Fibroblast of skin of abdomen (primary cell): ENCODE measurements around the gene SLC2A11.
"Not testable (repeated sequence)": the region's sequence is repeated elsewhere in the genome, so short reads cannot be mapped to it uniquely, and the experiment has no call there.

ENCODE experiments used
- DNase-seq: peaks from one replicate; pipeline ENCODE4 v3.0.0-alpha.2; 2013

Gene SLC2A11

DNA sequence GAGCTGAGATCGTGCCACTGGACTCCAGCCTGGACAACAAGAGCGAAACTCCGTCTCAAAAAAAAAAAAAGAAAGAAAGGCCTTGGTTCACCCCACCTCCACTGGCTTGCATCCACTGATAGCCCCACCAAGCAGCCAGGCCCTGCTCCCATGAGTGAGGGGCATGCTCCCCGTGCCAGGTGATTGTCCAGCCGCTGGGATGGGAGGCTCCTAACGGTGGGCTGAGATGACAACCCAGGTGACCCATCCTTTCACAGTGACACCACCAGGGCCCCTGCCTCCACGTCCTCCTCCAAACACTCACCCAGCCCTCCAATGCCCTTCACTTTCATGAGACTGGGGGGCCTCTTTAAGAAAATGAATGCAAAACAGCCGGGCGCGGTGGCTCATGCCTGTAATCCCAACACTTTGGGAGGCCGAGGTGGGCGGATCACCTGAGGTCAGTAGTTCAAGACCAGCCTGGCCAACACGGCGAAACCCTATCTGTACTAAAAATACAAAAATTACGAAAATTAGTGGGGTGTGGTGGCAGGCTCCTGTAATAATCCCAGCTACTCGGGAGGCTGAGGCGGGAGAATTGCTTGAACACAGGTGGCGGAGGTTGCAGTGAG, 10.3 kb upstream of the SLC2A11 start:
- DNase-seq: no peak

DNA sequence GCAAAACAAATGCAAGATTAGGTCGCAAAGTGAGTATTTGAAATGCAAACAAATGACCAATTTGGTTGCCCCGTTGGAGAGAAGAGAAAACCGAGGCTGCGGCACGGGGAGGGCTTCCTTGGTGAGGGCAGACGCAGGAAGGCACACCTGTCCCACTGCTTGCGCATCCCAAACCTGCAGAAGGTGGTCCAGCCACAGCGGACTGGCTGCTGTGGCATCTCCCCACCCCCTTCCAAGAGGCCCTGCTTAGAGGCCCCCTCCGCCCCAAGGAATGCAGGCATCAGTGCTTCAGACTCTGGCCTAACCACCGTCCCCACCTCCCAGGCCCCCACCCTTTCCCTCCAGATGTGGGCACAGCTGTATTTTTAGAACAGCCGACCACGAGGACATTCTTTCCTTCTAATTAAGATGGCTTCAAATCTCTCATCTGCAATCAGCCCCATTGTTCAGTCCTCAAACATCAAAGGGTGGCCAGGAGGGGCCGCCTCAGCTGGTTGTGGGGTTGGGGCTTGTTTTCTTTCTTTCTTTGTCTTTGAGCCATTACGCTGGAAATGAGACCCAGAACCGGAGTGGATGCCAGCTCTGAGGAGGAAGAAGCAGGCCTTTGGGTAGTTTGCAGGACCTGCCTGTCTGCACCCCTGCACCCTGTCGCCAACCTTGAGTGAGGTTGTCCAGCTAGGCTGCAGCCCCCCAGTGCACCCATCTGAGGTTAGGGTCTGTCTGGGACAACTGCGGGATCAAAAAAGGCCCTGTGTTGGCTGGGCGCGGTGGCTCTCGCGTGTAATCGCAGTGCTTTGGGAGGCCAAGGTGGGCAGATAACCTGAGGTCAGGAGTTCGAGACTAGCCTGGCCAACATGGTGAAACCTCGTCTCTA, 9.4 kb upstream of the SLC2A11 start:
- DNase-seq: no peak

DNA sequence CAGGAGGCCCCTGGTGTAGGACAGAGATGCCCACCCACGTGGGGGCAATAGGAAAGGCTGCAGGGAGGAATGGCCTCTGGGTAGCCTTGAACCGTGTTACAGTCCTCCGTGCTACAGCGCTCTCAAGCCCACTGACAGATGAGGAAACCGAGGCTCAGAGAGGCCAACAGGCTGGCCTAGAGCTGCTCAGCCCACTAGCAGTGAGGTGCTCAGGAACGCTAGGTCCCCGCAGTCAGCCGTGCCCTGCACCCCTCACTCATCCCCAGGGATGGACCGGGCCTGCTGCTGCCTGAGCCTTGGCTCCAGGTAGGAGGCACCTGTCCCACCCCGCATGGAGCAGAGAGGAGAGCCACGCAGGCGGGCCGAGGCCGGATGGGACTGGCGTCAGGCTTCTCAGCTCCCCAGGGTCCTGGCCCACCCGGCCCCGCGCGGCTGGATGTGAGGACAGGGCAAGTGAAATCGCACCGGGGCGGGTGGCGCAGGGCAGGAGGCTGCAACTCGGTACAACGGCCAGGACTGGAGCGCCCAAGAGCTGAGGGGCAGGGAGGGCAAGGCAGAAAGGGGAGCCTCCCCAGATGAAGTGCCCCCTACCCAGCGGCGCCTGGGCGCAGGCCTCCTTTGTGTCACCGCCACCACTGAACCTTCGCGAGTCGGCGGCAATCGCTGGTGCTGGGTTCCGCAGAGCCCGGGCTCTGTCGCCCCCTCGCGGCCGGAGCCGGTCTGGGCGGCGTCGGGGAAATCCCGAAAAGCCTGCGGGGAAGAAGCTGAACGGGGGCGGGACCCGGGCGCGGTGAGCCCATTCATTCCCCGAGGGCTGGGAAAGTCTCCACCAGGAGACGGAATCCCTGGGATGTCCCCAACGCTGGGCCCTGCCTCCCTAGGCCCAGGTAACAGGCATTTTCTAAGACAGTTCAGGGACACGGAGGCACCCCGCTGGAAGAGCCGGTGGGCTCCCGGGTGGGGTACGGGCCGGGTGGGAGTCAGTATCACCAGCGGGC, 8.4 kb upstream of the SLC2A11 start:
- peak; percentile 67 for DNase-seq

GRCh38 chr22:23850136-23850611, 7.5 kb upstream of the SLC2A11 start:
- no peak for DNase-seq

- peak; percentile 36 for DNase-seq
Measured at GRCh38 chr22:23856721-23857605, 712 bp upstream of the SLC2A11 start.

DNA sequence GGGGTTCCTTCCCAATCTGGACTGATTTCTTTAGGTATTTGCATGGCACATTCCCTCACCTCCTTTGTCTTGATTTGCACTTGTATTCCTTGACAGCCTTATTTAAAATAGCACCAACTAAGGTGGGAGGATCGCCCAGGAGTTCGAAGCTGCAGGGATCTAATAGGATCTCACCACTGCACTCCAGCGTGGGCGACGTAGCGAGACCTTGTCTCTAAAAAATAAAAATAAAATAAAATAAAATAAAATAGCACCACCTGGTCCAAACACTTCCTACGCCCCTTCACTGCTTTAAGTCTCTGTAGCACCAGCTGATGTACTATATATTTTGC, 775 bp downstream of the SLC2A11 start:
- no peak for DNase-seq

DNA sequence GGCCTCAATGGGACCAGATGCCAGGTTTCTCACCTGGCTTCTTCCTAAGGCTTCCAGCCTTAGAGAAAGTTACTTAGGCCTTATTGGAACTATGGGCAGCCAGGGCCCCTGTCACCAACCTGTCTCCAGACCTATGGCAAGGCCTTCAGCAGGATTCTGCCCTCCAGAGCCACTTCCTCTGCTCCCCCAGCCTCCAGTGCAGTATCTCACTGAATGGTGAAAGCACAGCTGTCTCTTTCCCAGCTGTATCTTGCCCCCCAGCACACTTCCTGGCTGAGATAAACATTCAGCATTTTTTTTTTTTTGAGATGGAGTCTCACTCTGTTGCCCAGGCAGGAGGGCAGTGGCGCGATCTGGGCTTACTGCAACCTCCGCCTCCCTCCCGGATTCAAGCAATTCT, 1.5 kb downstream of the SLC2A11 start:
- DNase-seq: no peak

- not testable (repeated sequence) for DNase-seq
Measured at GRCh38 chr22:23860187-23860586, 2.5 kb downstream of the SLC2A11 start.

DNA sequence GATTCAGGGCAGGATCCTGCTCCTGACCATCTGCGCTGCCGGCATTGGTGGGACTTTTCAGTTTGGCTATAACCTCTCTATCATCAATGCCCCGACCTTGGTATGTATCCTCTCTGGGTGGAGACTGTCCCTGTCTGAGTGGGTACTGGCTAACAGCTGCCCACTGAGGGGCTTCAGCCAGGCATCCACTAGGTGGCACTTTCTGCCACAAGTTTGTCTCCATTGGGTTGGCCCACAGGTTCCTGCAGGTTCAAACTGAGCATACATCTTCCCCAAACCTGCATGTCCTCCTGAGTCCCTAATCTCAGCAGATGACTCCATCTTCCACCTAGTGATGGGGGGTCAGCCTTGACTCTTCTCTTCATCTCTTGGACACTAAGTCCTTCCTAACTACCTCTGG, 4.4 kb downstream of the SLC2A11 start:
- DNase-seq: peak; percentile 31

- DNase-seq: not testable (repeated sequence)
Measured at GRCh38 chr22:23864499-23865154, 7.0 kb downstream of the SLC2A11 start.

GRCh38 chr22:23868580-23868979, 10.9 kb downstream of the SLC2A11 start:
- DNase-seq: no peak

GRCh38 chr22:23874871-23875270, 17.2 kb downstream of the SLC2A11 start:
- no peak for DNase-seq

DNA sequence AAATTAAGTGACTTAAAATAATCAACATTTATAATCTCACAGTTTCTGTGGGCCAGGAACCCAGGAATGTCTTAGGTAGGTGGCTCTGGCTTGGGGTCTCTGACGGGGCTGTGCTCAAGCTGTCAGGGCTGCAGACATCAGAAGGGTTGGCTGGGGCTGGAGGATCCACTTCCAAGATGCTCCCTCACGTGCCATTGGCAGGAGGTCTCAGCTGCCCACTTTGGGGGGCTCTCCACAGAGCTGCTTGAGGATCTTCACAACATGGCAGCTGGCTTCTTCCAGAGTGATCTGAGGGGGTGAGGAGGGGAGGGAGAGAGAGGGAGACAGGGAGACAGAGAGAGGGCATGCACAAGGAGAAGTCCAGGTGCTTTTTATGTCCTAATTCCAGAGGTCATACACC, 18.1 kb downstream of the SLC2A11 start:
- DNase-seq: no peak

GRCh38 chr22:23877566-23877965, 19.9 kb downstream of the SLC2A11 start:
- DNase-seq: no peak

DNA sequence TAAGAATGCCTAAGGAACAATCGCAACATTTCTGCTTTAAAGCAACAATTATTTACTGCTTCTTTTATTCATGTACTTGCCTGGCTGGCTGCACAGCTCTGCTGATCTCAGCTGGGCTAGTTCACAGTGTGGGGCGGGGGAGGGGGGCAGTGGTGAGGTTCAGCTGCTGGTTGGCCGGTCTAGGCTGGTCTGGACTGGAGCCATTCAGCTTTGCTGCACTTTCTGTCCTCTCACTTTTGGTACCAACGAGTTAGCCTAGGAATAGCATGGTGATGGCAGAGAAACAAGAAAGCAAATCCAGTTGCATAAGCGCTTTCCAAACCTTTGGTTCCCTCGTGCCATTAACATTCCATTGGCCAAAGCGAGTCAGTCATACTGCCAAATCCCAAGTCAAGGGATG, 20.5 kb downstream of the SLC2A11 start:
- DNase-seq: no peak

DNA sequence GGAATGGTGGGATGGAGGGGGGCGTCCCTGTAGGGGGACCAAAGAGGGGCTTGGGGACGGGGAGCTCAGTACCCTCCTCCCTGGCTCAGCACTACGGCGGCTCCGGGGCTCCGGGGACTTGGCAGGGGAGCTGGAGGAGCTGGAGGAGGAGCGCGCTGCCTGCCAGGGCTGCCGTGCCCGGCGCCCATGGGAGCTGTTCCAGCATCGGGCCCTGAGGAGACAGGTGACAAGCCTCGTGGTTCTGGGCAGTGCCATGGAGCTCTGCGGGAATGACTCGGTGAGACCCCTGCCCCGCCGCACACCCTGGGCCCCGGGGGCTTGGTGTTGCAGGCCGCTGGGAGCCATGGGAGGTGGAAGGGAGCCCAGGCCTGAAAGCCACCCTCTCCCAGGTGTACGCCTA, 24.7 kb downstream of the SLC2A11 start:
- DNase-seq: no peak

DNA sequence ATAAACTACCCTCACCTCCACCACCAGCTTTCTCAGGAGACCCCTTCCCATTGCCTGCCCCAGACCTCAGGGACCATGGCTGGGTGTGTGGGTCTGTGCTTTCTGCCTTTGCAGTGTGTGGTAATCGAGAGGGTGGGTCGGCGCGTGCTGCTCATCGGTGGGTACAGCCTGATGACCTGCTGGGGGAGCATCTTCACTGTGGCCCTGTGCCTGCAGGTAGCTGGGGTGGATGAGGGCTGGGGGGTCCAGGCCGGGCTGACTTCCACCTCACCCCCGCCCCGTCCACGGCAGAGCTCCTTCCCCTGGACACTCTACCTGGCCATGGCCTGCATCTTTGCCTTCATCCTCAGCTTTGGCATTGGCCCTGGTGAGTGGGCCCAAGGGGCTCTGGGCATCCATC, 26.0 kb downstream of the SLC2A11 start:
- DNase-seq: no peak

GRCh38 chr22:23884140-23884539, 26.5 kb downstream of the SLC2A11 start:
- no peak for DNase-seq

GRCh38 chr22:23888615-23889401, 31.1 kb downstream of the SLC2A11 start:
- DNase-seq: peak; percentile 21

DNA sequence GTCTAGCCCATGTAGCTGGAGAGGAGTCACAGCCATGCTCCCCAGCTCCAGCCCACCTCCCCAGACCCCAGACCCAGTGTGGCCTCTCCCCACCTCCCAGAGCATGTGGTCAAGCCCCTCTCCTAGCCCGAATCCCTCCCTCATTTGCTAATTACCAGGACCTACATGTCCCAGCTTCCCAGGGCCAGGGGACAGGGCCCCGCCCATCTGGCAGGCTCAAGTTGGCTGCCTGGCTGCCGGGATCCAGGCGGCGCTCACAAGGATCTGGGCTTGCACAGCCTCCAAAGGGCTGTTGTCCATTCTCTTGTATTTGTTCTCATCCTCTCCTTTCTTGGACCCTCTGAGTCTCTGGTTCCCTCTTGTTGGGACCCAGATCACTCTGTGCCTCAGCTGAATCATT, 31.9 kb downstream of the SLC2A11 start:
- DNase-seq: no peak
